ENCODE data around the gene PLSCR2. TPM values are rescaled to one million over a fixed set of nuclear protein-coding genes. Genes with fewer than 3 reads are reported as not detected.

PLSCR2 gene, protein sequence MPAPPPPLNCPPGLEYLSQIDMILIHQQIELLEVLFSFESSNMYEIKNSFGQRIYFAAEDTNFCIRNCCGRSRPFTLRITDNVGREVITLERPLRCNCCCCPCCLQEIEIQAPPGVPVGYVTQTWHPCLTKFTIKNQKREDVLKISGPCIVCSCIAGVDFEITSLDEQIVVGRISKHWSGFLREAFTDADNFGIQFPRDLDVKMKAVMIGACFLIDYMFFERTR
- not detected in 5 replicates for total RNA-seq (2022; extraction: Qiagen RNA extraction)

GRCh38 chr3:146469150-146470017, at the start of gene PLSCR2:
PLSCR2 (minus strand) TSS chr3:146469561; CDS start chr3:146459904, 9,657 bp downstream.

Other genes starting within 250 kb of the PLSCR2 start
- 4.7 to 6.5 TPM (median 5.2 TPM) in 5 replicates for gene PLSCR4, start 218.5 kb downstream of the PLSCR2 start, total RNA-seq (2022; extraction: Qiagen RNA extraction)
- 44.3 to 47.6 TPM (median 46.1 TPM) in 5 replicates for gene PLSCR1, start 75.0 kb upstream of the PLSCR2 start, total RNA-seq (2022; extraction: Qiagen RNA extraction)
- gene PLSCR5, start 135.8 kb upstream of the PLSCR2 start, total RNA-seq (2022; extraction: Qiagen RNA extraction), result not detected in 5 replicates